HepG2 (cell line): ENCODE measurements around the gene PELO. TPM values are rescaled to one million over a fixed set of nuclear protein-coding genes. Genes with fewer than 3 reads are reported as not detected.

ENCODE experiments used
- ARID4A ChIP-seq: sonication (generic); formaldehyde crosslinking; IDR thresholded peaks from 2 replicates; pipeline ENCODE4 v1.5.0; 2020; ENCODE audit warnings: mild to moderate bottlenecking, missing genetic modification reagents, borderline replicate concordance
- GTF3A ChIP-seq: sonication (generic); formaldehyde crosslinking; conservative IDR thresholded peaks from 2 replicates; pipeline ENCODE4 v1.4.0; 2020; ENCODE audit warnings: mild to moderate bottlenecking, missing genetic modification reagents
- IRF9 ChIP-seq: sonication (generic); formaldehyde crosslinking; IDR thresholded peaks from 2 replicates; pipeline ENCODE4 v1.8.0; 2022; ENCODE audit warnings: missing genetic modification reagents, mild to moderate bottlenecking, borderline replicate concordance
- SSRP1 ChIP-seq: IDR thresholded peaks from 2 replicates; pipeline ENCODE4 v1.6.1; 2016; ENCODE audit warnings: control low read depth
- ZNF777 ChIP-seq: sonication (generic); formaldehyde crosslinking; IDR thresholded peaks from 2 replicates; pipeline ENCODE4 v1.4.0; 2020; ENCODE audit warnings: missing genetic modification reagents
- polyA plus RNA-seq, 8 experiments: library from polyadenylated mRNA; depleted of rRNA in 3 of 8; stranded (reverse) in 7 of 8; unstranded in 1 of 8; fragments of >200 nt; fragmentation: Illumina TruSeq in 4 of 8; extraction: Trizol in 4 of 8; gene quantifications; 2 replicates each; pipeline versions ENCODE4 v1.2.1 to v1.2.3, GENCODE V29; 2011 to 2016; ENCODE audit warnings: low read depth in 4 of 8, missing spikeins in 1 of 8, mixed read lengths in 1 of 8; ENCODE audit not compliant: insufficient read depth in 1 of 8
- total RNA-seq, 5 experiments: library from RNA; depleted of rRNA; stranded (reverse); fragments of >200 nt; fragmentation: Illumina TruSeq; extraction: Trizol; gene quantifications; 2 replicates each; pipeline ENCODE4 v1.2.3, GENCODE V29; 2016; ENCODE audit warnings: low read depth in 1 of 5

PELO gene
- total and polyA plus RNA-seq, 2 of the 13 experiments (the other 11 are each of a cell fraction or from before 2014, with no cell fraction given) = 19.0 to 23.9 TPM

GRCh38 chr5:52837068-52837467 is 49.4 kb downstream of the PELO start (continued):
- TF ChIP-seq ARID4A (CRISPR knock-in tag) (no peak), GTF3A (CRISPR knock-in tag) (no peak), SSRP1 (CRISPR knock-in tag) (no peak), IRF9 (CRISPR knock-in tag) (no peak), ZNF777 (CRISPR knock-in tag) (no peak)

Other genes starting within 250 kb of the PELO start
- 11.6 and 23.1 TPM in 2 replicates for gene ITGA1, start within 50 bp of the PELO start, total RNA-seq (2016; rRNA removed; fragmentation: Illumina TruSeq; extraction: Trizol)
- gene ITGA1, start within 50 bp of the PELO start, polyA plus RNA-seq (2011; rRNA removed) = 28.6 and 35.6 TPM in 2 replicates
- gene ITGA2, start 201.4 kb downstream of the PELO start, total RNA-seq (2016; rRNA removed; fragmentation: Illumina TruSeq; extraction: Trizol) = 10.2 and 15.8 TPM in 2 replicates
- 49.3 and 58.3 TPM in 2 replicates for gene ITGA2, start 201.4 kb downstream of the PELO start, polyA plus RNA-seq (2011; rRNA removed)